GM18907 (cell line): ENCODE results near the gene INSM1.

Experiments used
- ATAC-seq: cut with Tn5 transposase; IDR thresholded peaks from one replicate; pipeline ENCODE4 v1.9.1; 2021; ENCODE audit warnings: mild to moderate bottlenecking, moderate library complexity; ENCODE audit not compliant: unreplicated experiment

Gene INSM1

GRCh38 chr20:20417876-20418676 is 50.2 kb downstream of the INSM1 start:
- ATAC-seq = no peak
